ENCODE results near the gene RPL29. TPM values are rescaled to one million over a fixed set of nuclear protein-coding genes. Genes with fewer than 3 reads are reported as not detected.

The RPL29 gene
- total RNA-seq, 4 donors from 2014 or later = 1,191 to 2,826 (median 1,725) TPM

DNA sequence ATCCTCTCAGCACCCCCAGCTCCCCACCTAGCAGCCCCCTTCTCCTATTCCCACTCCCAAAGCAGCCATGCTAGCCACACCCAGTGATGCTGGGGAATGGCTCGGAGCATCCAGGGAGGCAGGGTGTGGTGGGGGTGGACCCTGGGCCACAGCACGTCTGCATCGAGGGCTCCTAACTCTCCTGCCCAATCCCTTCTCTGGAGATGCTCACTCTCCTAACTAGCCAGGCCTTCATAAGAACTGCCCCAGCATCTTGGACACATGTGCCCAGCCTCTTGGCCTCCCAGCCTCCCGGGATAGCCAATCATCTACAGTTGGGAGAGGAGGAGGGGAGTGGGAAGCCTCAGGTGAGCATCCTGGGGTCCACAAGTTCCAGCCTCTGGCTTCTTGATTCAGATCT lies 31.2 kb downstream of the RPL29 start:
- Histone ChIP-seq H3K36me3 (peaks cover 0 to 17% (median 0%) of the 10 kb centered on the region in 3 donors), H3K27ac (no peak overlapping the region), H3K4me3 (no peak overlapping the region), H3K4me1 (peaks cover 22 to 72% (median 28%) of the 10 kb centered on the region in 3 donors), H3K9me3 (no peaks in the 10 kb centered on the region), H3K27me3 (no peaks in the 10 kb centered on the region)
- intact Hi-C loops (cut with DNase I) = no loop called here
- 75% methylated on average over 4 of the region's 4 CpGs; no CpG with 5 or more reads in 1 of the 2 donors for WGBS, 2 donors
- TF ChIP-seq POLR2A (IDR thresholded peaks at IDR 0.05) = no peak
- TF ChIP-seq, protein P1, sequence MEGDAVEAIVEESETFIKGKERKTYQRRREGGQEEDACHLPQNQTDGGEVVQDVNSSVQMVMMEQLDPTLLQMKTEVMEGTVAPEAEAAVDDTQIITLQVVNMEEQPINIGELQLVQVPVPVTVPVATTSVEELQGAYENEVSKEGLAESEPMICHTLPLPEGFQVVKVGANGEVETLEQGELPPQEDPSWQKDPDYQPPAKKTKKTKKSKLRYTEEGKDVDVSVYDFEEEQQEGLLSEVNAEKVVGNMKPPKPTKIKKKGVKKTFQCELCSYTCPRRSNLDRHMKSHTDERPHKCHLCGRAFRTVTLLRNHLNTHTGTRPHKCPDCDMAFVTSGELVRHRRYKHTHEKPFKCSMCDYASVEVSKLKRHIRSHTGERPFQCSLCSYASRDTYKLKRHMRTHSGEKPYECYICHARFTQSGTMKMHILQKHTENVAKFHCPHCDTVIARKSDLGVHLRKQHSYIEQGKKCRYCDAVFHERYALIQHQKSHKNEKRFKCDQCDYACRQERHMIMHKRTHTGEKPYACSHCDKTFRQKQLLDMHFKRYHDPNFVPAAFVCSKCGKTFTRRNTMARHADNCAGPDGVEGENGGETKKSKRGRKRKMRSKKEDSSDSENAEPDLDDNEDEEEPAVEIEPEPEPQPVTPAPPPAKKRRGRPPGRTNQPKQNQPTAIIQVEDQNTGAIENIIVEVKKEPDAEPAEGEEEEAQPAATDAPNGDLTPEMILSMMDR (IDR thresholded peaks at IDR 0.05) = no peak
- DNase-seq = no peak

DNA sequence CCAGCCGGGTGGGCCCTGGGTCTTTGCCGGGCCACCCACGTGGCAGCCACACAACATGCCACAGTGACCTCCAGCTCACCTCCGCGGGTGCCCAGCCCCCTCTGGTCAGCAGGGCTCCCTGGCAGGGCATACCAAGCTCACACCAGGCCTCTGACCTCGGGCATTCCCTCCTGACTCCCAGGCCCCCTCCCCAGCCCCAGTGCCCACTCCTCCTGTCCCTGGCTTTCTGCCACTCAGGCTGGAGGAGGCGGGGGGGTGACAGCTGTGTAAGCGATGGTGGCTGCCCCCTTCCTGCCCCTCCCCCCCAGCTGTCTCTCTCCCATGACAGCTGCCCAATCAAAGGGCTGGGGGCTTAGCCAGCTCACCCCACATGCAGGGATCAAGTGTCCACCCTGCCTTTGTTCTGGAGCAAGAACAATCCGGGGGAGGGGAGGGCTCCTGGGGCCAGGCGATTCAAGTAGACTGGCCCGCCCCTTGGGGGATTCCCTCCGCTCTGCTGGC lies 31.7 kb downstream of the RPL29 start:
- no peak for DNase-seq
- peaks cover 0 to 22% (median 0%) of the 10 kb centered on the region in 3 donors for H3K36me3 ChIP-seq
- H3K4me3 ChIP-seq = no peak overlapping the region
- H3K27ac ChIP-seq = no peak overlapping the region
- no peaks in the 10 kb centered on the region for H3K27me3 ChIP-seq
- H3K9me3 ChIP-seq = no peaks in the 10 kb centered on the region
- 77 to 79% methylated on average over 5 to 7 of the region's 12 CpGs for WGBS, 2 donors
- intact Hi-C loops (cut with DNase I) = no loop called here
- TF ChIP-seq POLR2A (IDR thresholded peaks at IDR 0.05) = no peak
- TF ChIP-seq, protein P1 (IDR thresholded peaks at IDR 0.05) = no peak
- peaks cover 22 to 67% (median 28%) of the 10 kb centered on the region in 3 donors for H3K4me1 ChIP-seq

DNA sequence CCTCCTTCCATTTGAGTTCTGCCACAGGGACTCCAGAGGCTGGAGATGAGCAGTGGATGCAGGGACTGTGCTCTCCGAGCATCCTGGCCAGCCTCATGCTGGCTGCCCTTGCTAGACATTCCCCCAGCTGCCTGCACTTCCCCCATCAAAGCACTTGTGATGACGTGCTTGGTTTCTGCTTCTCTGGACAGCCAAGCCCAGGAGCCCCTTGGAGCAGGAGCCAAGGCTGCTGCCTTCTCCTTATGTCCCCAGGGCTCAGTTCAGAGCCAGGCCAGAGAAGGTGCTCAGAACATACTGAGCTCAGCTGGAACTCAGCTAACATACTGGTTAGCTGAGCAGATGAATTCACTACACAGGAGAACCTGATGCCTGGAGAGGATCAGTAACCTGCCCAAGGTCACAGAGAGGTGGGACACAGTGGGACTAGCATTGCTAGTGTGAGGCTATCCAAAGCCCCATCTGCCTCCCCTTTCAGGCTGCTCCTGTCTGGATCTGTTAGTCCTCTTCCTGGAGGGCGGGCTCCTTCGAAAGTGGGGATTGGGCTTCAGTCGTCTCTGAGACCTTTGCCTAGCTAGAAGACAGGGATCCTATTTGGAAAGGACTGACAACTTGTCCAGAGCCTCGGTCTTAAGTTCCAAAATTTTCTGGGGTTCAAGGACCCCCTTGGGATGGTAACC lies 32.7 kb downstream of the RPL29 start:
- no peak for DNase-seq
- Histone ChIP-seq H3K36me3 (peaks cover 0 to 30% (median 0%) of the 10 kb centered on the region in 3 donors), H3K27ac (no peak overlapping the region), H3K27me3 (no peaks in the 10 kb centered on the region), H3K4me3 (no peak overlapping the region), H3K9me3 (no peaks in the 10 kb centered on the region), H3K4me1 (peaks cover 15 to 56% (median 21%) of the 10 kb centered on the region in 3 donors)
- intact Hi-C loops (cut with DNase I) = no loop called here
- TF ChIP-seq, protein P1 (IDR thresholded peaks at IDR 0.05) = no peak
- no peak for TF ChIP-seq POLR2A (IDR thresholded peaks at IDR 0.05)
- 80 to 85% methylated on average over 2 of the region's 6 CpGs for WGBS, 2 donors

GRCh38 chr3:51961602-51962569 lies 33.8 kb downstream of the RPL29 start:
- 39 to 44% methylated on average over 3 to 8 of the region's 9 CpGs for WGBS, 2 donors
- TF ChIP-seq, protein P1 (IDR thresholded peaks at IDR 0.05) = no peak
- TF ChIP-seq POLR2A (IDR thresholded peaks at IDR 0.05) = no peak
- Histone ChIP-seq H3K9me3 (no peaks in the 10 kb centered on the region), H3K27me3 (no peaks in the 10 kb centered on the region), H3K27ac (no peak overlapping the region), H3K4me1 (peaks cover 10 to 53% (median 19%) of the 10 kb centered on the region in 3 donors), H3K4me3 (no peak overlapping the region), H3K36me3 (peaks cover 0 to 37% (median 0%) of the 10 kb centered on the region in 3 donors)
- DNase-seq = no peak
- intact Hi-C loops (cut with DNase I) = no loop called here

All from esophagus squamous epithelium (tissue), 5 donors.